ENCODE data around the gene EFHD2.
A peak's percentile ranks its signal among the peaks of the same experiment; 100 is the strongest.
"Not testable (repeated sequence)": the region's sequence is repeated elsewhere in the genome, so short reads cannot be mapped to it uniquely, and the experiment has no call there.

Gene EFHD2

DNA sequence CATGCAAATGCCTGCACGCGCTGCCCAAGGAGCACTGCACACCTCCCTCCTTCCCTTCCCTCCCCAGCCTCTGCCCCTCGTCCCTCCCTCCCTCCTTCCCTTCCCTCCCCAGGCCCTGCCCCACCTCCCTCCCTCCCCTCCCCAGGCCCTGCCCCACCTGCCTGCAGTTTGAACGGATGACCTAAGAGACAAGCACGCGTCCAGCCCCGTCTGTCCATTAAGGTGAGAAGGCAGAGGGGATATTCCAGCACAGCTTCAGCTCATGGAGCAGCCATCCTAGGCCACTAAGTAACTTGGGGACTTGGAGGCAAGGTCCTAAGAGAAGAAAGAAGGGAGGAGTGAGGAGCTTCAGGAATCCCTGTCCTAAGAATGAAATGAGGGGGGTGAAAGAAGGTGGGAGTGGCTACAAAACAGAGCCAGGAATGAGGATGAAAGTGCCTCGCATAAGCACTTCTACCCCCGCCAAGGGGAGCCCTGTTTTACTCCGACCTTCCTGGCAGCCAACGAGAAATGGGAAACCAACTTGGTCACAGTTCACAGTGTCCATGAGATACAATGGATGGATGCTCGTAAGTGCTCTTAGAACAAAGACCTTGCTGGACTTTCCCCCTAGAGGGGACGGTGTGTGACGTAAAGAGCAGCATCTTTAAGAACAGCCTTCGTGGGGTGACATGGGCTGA, 21.3 kb upstream of the EFHD2 start:
- DNase-seq (ENCODE audit: low read depth, low spot score): no peak

DNA sequence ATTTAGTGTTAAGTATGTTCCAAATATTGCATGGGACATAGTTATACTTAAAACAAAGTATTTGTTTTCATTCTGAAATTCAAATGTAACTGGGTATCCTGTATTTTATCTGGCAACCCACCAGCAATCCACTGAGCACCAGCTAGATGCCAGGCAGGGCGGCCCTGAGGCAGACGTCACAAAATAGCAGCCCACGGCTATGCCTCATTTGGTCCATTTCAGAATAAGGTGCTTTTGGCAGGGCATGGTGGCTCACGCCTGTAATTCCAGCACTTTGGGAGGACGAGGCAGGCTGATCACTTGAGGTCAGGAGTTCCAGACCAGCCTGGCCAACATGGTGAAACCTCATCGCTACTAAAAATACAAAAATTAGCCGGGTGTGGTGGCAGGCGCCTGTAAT, 19.9 kb upstream of the EFHD2 start:
- DNase-seq (ENCODE audit: low read depth, low spot score): not testable (repeated sequence)

DNA sequence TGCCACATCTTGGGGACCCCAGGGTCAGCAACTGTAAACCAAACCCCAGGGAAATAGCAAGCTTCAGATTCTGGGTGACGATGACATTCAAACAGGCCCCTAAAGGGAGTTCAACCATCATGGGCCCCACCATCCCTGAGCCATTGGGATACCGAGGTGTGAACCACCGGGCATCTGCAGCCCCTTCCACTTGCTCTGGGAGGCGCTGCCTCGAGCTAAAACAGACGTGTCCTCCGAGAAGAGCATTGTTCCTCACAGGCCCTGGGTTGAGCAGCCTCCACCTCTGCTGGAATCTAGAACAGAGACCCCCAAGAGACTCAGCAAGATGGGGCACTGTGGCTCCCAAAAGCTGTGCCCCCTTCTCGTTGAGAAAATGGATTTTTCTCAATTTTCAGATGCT, 19.0 kb upstream of the EFHD2 start:
- DNase-seq (ENCODE audit: low read depth, low spot score): no peak

DNA sequence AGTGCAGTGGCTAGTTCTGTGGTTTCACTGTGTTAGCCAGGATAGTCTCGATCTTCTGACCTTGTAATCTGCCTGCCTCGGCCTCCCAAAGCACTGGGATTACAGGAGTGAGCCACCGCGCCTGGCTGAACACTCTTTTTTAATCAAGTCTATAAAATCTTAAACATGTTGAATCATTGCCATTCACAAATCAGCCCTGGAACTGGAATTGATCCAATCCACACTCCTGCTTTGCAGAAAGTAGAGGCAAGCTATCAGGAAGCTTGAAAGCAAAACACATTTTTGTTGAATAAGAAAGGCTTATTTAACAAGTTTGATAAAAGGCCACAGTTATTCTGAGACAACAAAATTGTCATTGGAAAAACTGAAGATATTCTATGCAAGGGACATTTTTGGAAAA, 18.3 kb upstream of the EFHD2 start:
- no peak for DNase-seq (ENCODE audit: low read depth, low spot score)

DNA sequence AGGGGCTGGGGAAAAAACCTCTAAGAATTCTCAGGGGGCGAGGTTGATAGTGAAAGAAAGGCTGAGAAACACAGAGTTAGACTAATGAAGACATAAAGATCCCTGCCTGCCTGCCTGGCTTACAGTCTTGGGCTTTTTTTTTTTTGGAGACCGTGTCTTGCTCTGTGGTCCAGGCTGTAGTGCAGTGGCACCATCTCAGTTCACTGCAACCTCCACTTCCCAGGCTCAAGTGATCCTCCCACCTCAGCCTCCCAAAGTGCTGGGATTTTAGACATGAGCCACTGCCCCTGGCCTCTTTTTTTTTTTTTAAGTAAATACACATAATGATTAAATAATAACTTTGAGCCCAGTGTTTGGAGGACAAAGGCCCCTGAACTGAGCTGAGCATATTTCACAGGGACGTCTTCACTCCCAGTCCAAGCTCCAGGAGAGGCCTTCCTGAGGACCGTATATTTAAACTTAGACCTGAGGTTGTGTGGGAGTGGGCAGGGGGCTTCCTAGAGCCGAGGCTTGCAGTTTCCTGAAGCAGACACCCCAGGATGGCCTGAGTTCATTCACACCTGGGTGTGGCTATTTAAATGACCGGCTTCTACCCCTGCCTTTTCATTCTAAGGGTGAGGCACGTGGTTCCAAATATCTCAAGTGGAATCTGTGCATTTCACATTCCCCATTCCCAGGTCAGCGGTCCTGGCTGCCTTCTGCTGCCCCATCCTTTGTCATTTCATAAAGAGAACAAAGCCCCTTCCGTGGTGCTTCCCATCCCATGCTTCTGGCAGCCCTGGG, 16.0 kb upstream of the EFHD2 start:
- DNase-seq (ENCODE audit: low read depth, low spot score): peak; percentile 76

DNA sequence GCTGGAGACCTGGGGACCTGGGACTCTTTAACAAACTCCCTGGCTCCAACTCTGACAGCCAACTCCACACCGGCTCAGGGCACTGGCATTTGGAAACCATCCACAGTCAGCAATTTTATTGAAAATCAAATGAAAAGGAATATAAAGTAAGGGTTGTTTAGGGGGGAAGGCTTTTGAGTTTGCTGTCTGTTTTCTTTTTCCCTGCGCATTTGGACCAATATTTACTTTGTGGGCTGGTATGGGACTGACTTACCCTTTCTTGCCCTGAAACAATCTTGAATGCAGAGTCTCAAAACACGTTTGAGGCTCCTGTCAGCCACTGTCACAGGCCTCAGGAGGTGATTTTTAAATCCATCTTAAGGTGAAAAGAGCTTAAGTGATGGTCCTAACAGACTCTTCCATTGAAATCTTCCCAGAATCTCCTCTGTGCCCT, 15.4 kb upstream of the EFHD2 start:
- DNase-seq (ENCODE audit: low read depth, low spot score): no peak

DNA sequence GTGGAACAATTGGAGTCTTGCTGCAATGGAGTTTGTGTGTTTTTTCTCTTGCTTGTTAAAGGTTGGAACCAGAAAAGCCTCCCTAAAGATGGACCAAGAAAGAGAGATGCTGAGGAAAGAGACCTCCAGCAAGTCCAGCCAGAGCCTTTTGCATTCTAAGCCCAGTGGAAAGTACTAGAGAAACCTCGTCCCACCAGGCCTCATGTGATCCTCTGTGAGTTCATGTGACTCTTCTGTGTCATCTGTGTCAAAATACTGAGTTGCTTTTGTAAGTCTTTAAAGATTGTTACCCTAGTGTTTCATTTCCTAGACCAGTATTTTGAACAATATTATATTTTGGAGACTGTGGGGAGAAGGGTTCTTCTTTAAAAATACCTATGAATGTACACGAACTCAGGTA, 12.5 kb upstream of the EFHD2 start:
- no peak for DNase-seq (ENCODE audit: low read depth, low spot score)

DNA sequence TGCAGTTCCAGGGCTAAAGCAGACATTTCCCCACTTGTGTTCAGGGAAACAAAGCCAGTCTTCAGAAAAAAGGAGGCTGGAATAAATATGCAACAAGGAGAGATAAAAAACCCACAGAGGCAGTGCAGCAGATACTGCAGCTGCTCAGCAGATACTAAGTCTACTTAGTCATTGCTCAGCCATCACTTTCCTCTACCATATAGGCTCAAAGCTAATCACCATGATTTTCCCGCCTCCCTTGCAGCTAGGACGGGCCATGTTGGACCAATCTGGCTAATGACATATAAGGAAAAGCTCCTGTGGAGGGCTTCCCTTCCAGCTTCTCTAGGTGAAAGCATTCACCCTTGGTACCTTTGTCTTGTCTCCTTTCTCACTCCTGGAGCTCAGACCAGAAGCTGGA, 10.0 kb upstream of the EFHD2 start:
- DNase-seq (ENCODE audit: low read depth, low spot score): no peak

DNA sequence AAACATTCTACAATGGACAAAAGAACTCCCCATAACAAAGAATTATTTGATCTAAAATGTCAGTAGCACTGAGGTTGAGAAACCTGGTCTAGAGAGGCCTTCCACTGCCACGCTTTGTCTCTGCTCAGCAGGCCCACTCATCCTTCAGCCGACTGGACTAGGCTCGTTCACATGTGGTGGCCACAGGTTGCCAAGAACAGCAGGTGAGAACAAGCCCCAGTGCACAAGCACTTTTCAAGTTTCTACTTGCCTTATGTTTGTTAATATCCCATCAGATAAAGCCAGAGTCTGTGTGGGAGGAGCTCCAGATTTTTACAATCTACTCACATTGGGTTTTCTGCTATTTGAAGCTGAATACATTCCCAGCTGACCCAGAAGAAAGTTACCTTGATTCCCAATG, 9.1 kb upstream of the EFHD2 start:
- no peak for DNase-seq (ENCODE audit: low read depth, low spot score)

DNA sequence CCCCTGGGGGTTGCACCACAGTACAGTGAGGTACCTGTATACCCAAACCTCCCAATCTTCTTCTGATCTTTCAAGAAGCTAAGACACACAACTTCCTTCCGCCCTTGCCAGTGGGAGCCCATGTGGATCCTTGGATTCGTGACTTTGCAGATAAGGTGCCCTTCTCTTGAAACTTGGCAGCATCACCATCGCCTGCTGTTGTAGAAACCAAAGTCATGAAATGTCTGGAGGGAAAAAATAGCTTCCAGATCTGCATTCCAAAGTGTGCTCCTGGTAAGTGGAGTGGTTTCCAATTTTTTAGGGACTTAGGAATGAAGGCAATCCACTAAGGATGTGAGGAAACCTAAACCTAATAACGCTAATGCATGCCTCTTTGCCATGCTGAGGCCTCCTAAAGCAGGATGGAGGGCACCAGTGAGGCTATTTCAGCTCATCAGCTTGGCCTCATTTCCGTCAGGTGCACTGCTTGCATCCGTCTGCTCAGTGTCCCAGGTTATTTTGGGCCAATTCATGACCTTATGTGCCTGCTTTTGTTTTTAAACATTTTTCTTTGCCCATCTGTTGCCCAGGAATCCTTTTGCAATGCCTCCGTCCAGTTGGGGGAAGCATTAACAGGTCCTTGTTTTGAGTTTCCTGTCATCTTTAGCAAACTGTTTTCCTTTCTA, 8.2 kb upstream of the EFHD2 start:
- no peak for DNase-seq (ENCODE audit: low read depth, low spot score)

DNA sequence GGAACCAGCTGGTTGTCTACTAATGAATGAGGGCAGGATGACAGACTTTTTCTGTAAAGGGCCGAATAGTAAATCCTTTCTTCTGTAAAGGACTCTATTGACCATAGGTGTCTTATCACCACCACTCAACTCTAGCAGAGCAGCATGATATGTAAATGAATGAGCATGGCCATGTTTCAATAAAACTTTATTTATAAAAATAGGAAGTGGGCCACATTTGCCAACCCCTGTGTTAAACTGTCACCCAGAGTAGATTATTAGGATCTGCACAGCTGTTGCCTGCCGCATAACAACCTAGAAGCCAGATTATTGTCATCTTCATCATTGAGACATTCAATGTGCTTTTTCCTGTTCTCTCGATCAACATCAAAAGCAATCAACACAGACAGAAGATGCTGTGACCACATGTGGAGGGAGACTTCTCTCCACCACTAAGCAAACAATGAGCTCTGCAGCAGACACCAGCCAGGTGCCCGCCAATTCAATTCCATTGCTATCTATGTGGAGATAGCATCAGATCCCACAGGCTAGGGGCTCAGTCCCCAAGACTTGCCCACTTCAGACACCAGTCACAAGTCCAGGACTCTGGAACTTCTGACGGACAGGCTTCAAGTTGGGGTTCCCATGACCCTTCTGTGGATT, 6.8 kb upstream of the EFHD2 start:
- DNase-seq (ENCODE audit: low read depth, low spot score): no peak

DNA sequence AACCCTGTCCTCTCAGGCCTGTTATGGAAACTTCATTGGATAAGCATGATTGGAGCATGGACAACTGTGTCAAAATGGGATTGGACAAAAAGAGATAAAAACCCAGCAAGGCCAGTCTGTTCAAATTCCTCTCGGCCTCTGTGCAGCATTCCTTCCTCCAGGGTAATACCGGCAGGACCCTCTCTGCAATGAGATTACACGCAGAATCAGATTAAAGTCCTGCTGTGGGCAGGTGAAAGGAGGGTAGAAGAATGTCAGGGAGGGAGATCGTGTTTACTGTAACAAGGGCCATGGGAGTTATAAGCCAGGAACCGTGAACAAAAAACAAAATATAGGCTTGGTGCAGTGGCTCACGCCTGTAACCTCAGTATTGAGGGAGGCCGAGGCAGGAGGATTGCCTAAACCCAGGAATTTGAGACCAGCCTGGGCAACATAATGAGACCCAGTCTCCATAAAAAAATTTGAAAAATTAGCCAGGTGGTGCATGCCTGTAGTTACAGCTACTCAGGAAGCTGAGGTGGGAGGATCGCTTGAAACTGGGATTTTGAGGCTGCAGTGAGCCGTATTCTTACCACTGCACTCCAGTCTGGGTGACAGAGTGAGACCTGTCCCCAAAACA, 5.6 kb upstream of the EFHD2 start:
- no peak for DNase-seq (ENCODE audit: low read depth, low spot score)

DNA sequence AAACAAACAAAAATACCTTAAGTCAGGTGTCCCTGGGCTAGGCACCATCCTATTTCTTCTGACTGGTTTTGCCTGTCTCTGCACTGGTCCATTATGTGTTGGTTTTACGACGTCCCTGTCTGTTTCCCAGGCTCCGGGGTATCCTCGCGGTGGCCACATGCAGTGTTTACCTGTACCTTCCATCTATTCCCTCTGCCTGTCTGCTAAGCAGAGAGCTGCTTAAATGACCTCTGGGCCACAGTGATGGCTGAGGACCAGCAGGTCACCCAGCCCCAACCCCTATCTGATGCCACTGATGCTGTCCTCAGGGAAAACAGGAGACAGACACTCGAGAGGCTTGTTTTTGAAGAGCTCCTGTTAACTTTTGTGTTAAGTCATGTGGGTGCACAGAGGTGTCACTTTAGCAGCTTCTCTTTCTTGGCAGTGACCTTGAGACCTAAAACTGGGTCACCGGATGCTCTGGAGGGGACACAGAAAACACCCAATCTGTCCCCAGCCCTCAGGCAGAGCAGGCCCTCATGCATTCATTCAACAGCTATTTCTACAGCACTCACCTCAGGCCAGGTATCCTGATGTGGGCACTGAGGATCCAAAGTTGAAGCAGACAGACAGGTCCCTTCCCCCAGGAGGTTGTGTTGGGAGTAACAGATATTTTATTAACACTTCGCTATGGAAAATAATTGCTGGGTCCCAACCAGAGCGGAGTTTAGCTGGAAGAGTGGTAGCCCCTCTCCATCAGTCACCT, 4.4 kb upstream of the EFHD2 start:
- DNase-seq (ENCODE audit: low read depth, low spot score): peak; percentile 31

DNA sequence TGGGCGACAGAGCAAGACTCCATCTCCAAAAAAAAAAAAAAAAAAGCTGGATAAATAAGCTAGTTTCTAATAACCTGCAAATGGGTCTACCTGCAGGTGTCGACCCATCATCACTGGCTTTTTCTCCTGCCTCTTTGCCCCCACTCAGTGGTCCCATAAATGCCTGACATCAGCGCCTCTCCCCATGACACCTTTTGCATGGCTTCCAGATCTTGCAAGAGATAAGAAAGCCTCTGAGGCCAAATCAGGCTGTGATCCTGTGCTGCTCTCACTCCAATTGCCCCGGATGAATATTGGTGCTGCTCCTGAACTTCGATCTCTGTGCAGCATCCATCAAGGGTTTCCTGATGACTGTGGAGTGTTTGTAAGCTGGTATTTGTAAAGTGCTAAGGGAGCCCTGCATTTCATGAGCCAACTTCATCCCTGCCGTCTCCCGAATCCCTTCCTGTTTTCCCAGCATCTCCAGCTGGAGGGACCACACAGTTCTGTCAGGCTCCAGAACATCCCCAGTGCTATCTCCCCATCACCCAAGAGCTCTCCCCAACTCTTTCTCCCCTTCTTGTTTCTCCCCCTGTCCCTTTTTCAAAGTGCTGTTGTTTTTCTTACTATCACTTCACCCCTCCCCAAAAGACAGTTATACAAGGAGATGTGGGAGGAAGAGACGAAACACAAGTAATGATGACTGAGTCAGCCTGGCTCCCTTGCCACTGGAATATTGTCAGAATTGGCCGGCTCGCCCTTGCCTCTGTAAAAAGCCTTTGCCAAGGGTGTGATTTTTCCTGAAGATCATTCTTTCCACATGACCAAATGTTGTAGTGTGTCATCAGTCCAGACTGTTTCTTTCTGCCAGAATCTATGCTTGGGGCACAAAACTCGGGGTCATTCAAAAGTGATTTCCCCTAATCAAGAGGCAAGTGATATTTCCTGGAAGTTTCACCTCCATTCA, 2.8 kb upstream of the EFHD2 start:
- DNase-seq (ENCODE audit: low read depth, low spot score): no peak

DNA sequence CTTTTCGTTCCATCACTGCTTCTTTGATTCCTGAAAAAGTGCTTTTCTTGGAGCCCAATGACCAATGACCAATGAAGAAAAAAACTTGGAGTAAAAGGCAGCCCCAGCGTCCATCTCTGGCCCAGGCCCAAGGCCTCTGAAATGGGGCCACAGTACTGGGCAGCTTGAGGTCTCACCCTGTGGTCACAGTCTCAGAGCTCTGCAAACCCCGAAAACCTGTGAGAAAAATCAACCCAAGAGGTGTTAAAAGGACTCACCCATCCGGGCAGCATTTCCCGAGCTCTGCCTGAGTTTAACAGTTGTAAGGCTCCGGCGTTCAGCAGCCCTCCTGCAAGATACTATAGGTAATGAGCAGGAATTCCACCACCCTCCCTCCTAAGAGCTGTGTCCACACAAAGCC, 2.1 kb upstream of the EFHD2 start:
- DNase-seq (ENCODE audit: low read depth, low spot score): no peak

DNA sequence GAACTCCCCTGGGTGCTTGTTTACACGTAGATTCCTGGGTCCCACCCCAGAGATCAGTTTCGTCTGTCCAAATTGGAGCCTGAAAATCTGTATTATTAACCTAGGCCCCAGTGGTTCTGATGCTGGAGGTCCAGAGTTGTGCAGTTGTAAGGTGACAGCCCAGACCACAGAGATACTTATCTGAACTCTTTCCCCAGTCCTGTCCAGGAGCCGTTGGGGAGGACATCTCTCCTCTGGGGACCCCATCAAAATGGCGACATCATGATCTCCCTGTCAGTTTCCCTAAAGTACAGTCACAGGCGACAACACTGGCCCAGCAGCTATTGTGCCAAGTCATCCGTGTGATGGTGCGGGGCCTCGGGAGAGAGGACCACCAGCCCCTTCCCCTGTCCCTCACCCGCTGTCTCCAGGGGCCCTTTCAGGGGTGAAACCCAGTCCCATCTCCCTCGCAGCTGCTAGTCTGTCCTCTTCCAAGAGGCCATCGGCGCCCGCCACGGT, 749 bp upstream of the EFHD2 start:
- DNase-seq (ENCODE audit: low read depth, low spot score): peak; percentile 50

DNA sequence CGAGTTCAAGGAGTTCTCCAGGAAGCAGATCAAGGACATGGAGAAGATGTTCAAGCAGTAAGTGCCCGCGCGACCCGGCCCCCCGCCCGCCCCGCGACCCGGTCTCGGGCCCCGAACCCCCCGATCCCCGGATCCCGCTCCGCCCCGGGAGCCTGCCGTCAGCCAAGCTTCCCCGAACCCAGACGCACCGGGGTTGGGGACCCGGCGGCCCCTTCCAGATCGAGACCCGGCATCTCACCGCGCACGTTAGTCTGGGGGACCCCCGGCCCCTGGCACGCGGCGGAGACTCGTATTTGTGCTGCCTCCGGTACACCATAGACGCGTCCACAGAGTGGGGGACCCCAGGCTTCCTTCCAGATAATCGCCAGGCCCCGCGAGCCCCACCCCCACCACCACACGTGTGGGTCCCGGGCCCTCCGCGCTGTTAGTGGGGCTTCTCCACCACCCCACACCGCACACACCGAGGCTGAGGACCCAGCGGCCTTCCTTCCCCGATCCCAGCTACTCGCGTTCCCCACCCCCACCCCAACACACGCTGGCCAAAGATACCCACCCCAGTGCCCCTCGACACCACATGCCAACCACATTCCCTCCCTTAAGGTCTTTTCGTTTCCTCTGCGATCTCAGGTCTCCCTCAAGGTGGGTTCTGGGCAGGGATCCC, 665 bp downstream of the EFHD2 start:
- DNase-seq (ENCODE audit: low read depth, low spot score): no peak

DNA sequence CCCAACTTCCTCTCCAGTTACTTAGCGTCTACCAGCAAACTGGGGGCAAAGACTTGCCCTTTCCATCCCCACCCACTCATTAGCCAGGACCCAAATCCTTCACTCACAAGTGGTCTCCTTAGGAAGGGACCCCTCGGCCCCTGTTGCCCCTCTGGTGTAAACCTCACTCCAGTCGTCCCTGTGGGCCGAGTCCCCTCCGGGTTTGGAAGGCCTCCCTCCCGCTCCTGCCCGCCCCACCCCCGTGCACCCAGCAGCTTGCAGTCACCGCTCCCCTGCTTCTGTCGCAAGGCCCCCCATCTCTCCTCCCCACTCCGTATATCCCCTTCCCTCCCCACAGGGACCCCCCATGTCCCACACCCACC, 1.2 kb downstream of the EFHD2 start:
- no peak for DNase-seq (ENCODE audit: low read depth, low spot score)

DNA sequence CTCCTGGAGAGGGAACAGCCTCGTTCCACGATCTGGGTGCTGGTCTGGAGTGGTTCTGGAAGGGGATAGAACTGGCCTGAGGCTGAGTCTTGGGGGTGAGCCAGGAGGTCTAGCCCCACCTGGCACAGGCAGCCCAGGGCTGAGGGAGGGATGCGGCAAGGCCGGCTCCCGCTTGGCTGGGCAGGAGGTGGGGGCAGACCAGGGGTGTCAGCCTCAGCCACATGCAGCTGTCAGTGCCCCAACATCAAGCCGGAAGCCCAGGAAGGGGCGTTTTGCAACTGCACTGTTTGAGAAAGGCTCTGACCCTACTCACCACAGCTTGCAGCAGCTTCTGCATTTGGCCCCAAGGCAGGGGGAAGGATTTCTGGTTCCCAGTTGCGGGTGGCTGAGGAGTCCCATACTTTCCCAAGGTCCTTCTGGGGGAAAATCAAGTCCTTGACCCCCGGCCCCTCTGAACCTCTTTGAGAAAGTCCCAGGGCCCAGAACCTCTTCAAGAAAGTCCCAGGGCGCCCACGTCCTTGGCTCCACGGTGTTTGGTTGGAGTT, 2.0 kb downstream of the EFHD2 start:
- DNase-seq (ENCODE audit: low read depth, low spot score): peak; percentile 35

Measured in ELF-1 (cell line).